K562 (cell line): ENCODE data around the gene PAGE1. TPM values are rescaled to one million over a fixed set of nuclear protein-coding genes. Genes with fewer than 3 reads are reported as not detected.

Source experiments
- ATAC-seq: fragments of 200-7000 bp; cut with Tn5 transposase; 3 replicates; pipeline ENCODE4 v1.9.1; 2020; ENCODE audit warnings: moderate library complexity
- BruUV-seq: library from RNA; stranded (reverse); fragments of 400-500 nt; replicated peaks from 2 replicates; lab custom pipeline; 2021; lab: Mats Ljungman, UMichigan
- CTCF ChIA-PET: fragments of 300-600 bp; formaldehyde crosslinking; extraction: SDS; loops from one replicate; lab custom pipeline; 2021; ENCODE audit warnings: low intra/inter-chr PET ratio; lab: Yijun Ruan, JAX
- POLR2A ChIA-PET: fragments of 300-600, 350-650 bp; sonication (Branson Sonifier 250); formaldehyde crosslinking; extraction: SDS; loops from one replicate; lab custom pipeline; 2021; ENCODE audit warnings: antibody characterized with exemption, inconsistent platforms; lab: Yijun Ruan, JAX
- DNase-seq, 4 experiments: peaks; one replicate each; pipeline versions ENCODE4 v3.0.0 to v3.0.0-alpha.2; 2011 to 2018; ENCODE audit warnings: low spot score in 3 of 4, mixed read lengths in 3 of 4; ENCODE audit errors: extremely low read depth in 1 of 4
- FAIRE-seq: peaks from 2 replicates; lab custom pipeline; 2011; peaks lifted over from hg19 to GRCh38; lab: Jason Lieb, UNC
- H2AFZ ChIP-seq: 2 replicates; pipeline ENCODE4 v1.6.0; 2011; ENCODE audit warnings: low read depth, low read length, control low read depth, inconsistent platforms
- H3K27ac ChIP-seq: fragments of 200-600 bp; 3 replicates; pipeline ENCODE4 v1.8.0; 2011; ENCODE audit warnings: low read depth, mild to moderate bottlenecking, control low read depth, inconsistent platforms, low read length, moderate library complexity, mixed read lengths; ENCODE audit errors: extremely low read depth
- H3K27me3 ChIP-seq, 2 experiments: fragments of 300-600 bp in 1 of 2; 2 replicates in 1 of 2; 3 replicates in 1 of 2; pipeline versions ENCODE4 v1.6.0 to v1.8.0; 2011; ENCODE audit warnings: inconsistent platforms in 2 of 2, low read length in 2 of 2, mild to moderate bottlenecking in 1 of 2, mixed read lengths in 1 of 2, moderate library complexity in 1 of 2; ENCODE audit not compliant: control insufficient read depth in 2 of 2, insufficient read depth in 2 of 2
- H3K36me3 ChIP-seq: fragments of 300-600 bp; 3 replicates; pipeline ENCODE4 v1.8.0; 2011; ENCODE audit warnings: mild to moderate bottlenecking, low read length, inconsistent platforms; ENCODE audit not compliant: control insufficient read depth, insufficient read depth
- H3K4me1 ChIP-seq, 2 experiments: fragments of 200-600 bp in 1 of 2; replicated peaks in 1 of 2; 2 replicates in 1 of 2; 3 replicates in 1 of 2; pipeline versions ENCODE4 v1.5.1 to v1.8.0; 2011; ENCODE audit warnings: inconsistent platforms in 2 of 2, low read length in 2 of 2, mild to moderate bottlenecking in 1 of 2, mixed read lengths in 1 of 2, moderate library complexity in 1 of 2; ENCODE audit not compliant: control insufficient read depth in 2 of 2, insufficient read depth in 2 of 2
- H3K4me2 ChIP-seq: 2 replicates; pipeline ENCODE4 v1.6.1; 2011; ENCODE audit warnings: low read length, control low read depth, inconsistent platforms, mixed read lengths; ENCODE audit not compliant: insufficient read depth
- H3K4me3 ChIP-seq: fragments of 200-600 bp; sonication (generic), shearing (Covaris generic); 2 replicates; pipeline ENCODE4 v1.5.1; 2016; ENCODE audit warnings: control low read depth, inconsistent platforms
- H3K79me2 ChIP-seq: fragments of 200-600 bp; 3 replicates; pipeline ENCODE4 v1.8.0; 2011; ENCODE audit warnings: low read length, inconsistent platforms; ENCODE audit not compliant: control insufficient read depth, insufficient read depth
- H3K9ac ChIP-seq, 2 experiments: 2 replicates each; pipeline versions ENCODE4 v1.6.0 to v1.6.1; 2011; ENCODE audit warnings: low read depth in 2 of 2, low read length in 2 of 2, control low read depth in 1 of 2, inconsistent platforms in 1 of 2, mild to moderate bottlenecking in 1 of 2, mixed read lengths in 1 of 2; ENCODE audit not compliant: insufficient read depth in 1 of 2
- H3K9me1 ChIP-seq: one replicate; pipeline ENCODE4 v1.6.0; 2011; ENCODE audit warnings: inconsistent platforms, mild to moderate bottlenecking, low read length, moderate library complexity; ENCODE audit not compliant: control insufficient read depth, insufficient read depth
- H3K9me3 ChIP-seq: replicated peaks from 2 replicates; pipeline ENCODE4 v1.5.1; 2011; ENCODE audit warnings: low read depth, low read length, inconsistent platforms; ENCODE audit not compliant: control insufficient read depth, insufficient read depth
- H4K20me1 ChIP-seq: replicated peaks from 2 replicates; pipeline ENCODE4 v1.6.1; 2011; ENCODE audit warnings: low read length, inconsistent platforms, mixed read lengths; ENCODE audit not compliant: control insufficient read depth, insufficient read depth
- ETV6 ChIP-seq, 3 experiments: fragments of 150-350 bp in 1 of 3; sonication (generic) in 1 of 3; formaldehyde crosslinking in 1 of 3; IDR thresholded peaks; 2 replicates each; pipeline versions ENCODE4 v1.6.1 to v1.8.0; 2014 to 2022; ENCODE audit warnings: borderline replicate concordance in 2 of 3, low read depth in 2 of 3, antibody characterized with exemption in 1 of 3, low read length in 1 of 3, mild to moderate bottlenecking in 1 of 3, missing genetic modification reagents in 1 of 3
- L3MBTL2 ChIP-seq: fragments of 450-650 bp; IDR thresholded peaks from 2 replicates; pipeline ENCODE4 v1.6.1; 2016; ENCODE audit warnings: mild to moderate bottlenecking, moderate library complexity
- PHB ChIP-seq: fragments of 250-450 bp; sonication (Bioruptor Pico); IDR thresholded peaks from 2 replicates; pipeline ENCODE4 v1.5.0; 2021
- POLR2H ChIP-seq: IDR thresholded peaks from 2 replicates; pipeline ENCODE4 v1.6.1; 2016; ENCODE audit warnings: missing genetic modification characterization, low read depth, mild to moderate bottlenecking, control low read depth, missing compliant biosample characterization, moderate library complexity
- POLR3G ChIP-seq: IDR thresholded peaks from 2 replicates; pipeline ENCODE4 v1.6.1; 2011; ENCODE audit not compliant: insufficient read length, insufficient replicate concordance; ENCODE audit errors: extremely low read depth
- PRMT5 ChIP-seq: sonication (generic); formaldehyde crosslinking; IDR thresholded peaks from 2 replicates; pipeline ENCODE4 v1.5.0; 2020; ENCODE audit warnings: missing genetic modification reagents
- RB1 ChIP-seq: fragments of 450-650 bp; IDR thresholded peaks from 2 replicates; pipeline ENCODE4 v1.6.1; 2017; ENCODE audit warnings: low read depth, mild to moderate bottlenecking
- SAP30 ChIP-seq: fragments of 200-600 bp; sonication (generic); IDR thresholded peaks from 2 replicates; pipeline ENCODE4 v1.6.1; 2012; ENCODE audit warnings: borderline replicate concordance, low read depth, mild to moderate bottlenecking, moderate library complexity, low read length, control low read depth, inconsistent platforms; ENCODE audit not compliant: insufficient read depth, poor library complexity, severe bottlenecking
- SNAPC5 ChIP-seq: fragments of 250-450 bp; sonication (Bioruptor Pico); IDR thresholded peaks from 2 replicates; pipeline ENCODE4 v1.8.0; 2021; ENCODE audit warnings: moderate library complexity, mild to moderate bottlenecking, inconsistent platforms
- TAF15 ChIP-seq: fragments of 200-400 bp; formaldehyde crosslinking; IDR thresholded peaks from 2 replicates; pipeline ENCODE4 v1.6.1; 2017; ENCODE audit warnings: mild to moderate bottlenecking, low read depth, low read length, moderate library complexity
- TAL1 ChIP-seq: fragments of 450-650 bp; IDR thresholded peaks from 2 replicates; pipeline ENCODE4 v1.6.1; 2016; ENCODE audit warnings: mild to moderate bottlenecking
- ZNF143 ChIP-seq: sonication (generic); formaldehyde crosslinking; IDR thresholded peaks from 2 replicates; pipeline ENCODE4 v1.9.0; 2022; ENCODE audit warnings: mild to moderate bottlenecking, missing genetic modification reagents
- ZNF408 ChIP-seq: fragments of 250-450 bp; sonication (Bioruptor Pico); IDR thresholded peaks from 2 replicates; pipeline ENCODE4 v1.4.0; 2020; ENCODE audit warnings: low read depth, mild to moderate bottlenecking, moderate library complexity
- ZNF431 ChIP-seq: sonication (generic); formaldehyde crosslinking; IDR thresholded peaks from 2 replicates; pipeline ENCODE4 v1.8.0; 2022; ENCODE audit warnings: mild to moderate bottlenecking, missing genetic modification reagents
- ZNF57 ChIP-seq: fragments of 450-650 bp; formaldehyde crosslinking; IDR thresholded peaks from 2 replicates; pipeline ENCODE4 v1.4.0; 2020; ENCODE audit warnings: mild to moderate bottlenecking, moderate library complexity
- ZNF76 ChIP-seq: fragments of 250-450 bp; sonication (Bioruptor Pico); IDR thresholded peaks from 2 replicates; pipeline ENCODE4 v1.4.0; 2020; ENCODE audit warnings: mild to moderate bottlenecking, moderate library complexity, borderline replicate concordance
- WGBS: fragments of 100-300 bp; shearing (Covaris generic); methylation state at CpG from one replicate; pipeline ENCODE4 v1.1.6; 2016; ENCODE audit warnings: low coverage, mixed read lengths; ENCODE audit not compliant: insufficient coverage; ENCODE audit errors: missing lambda C conversion rate; 5-methylcytosine and 5-hydroxymethylcytosine counted together
- in situ Hi-C: fragments of 300-500 bp; cut with MboI; formaldehyde crosslinking; loops from 4 replicates; pipeline ENCODE4 v1.15.0; 2018; ENCODE audit warnings: inconsistent platforms, mixed read lengths
- intact Hi-C: fragments of 100-400 bp; cut with micrococcal nuclease; formaldehyde crosslinking; loops from 2 replicates; pipeline ENCODE4 v1.14.2; 2022
- polyA plus RNA-seq, 8 experiments: library from polyadenylated mRNA; depleted of rRNA in 4 of 8; stranded (reverse) in 5 of 8; unstranded in 3 of 8; fragments of >200 nt; fragmentation: Nextera tagmentation in 2 of 8; fragmentation: Illumina TruSeq in 1 of 8; extraction: Ambion mirVana in 2 of 8; extraction: Trizol in 1 of 8; gene quantifications; 2 replicates each; pipeline versions ENCODE4 v1.2.1 to v1.2.3, GENCODE V29; 2011 to 2014; ENCODE audit warnings: inconsistent platforms in 1 of 8, missing spikeins in 1 of 8
- total RNA-seq, 7 experiments: library from RNA; depleted of rRNA in 6 of 7; stranded (reverse); fragments of >200 nt in 6 of 7; fragmentation: Illumina TruSeq in 2 of 7; extraction: Trizol in 2 of 7; gene quantifications; 2 replicates each; pipeline versions ENCODE4 v1.2.1 to v1.2.3, GENCODE V29; 2011 to 2021; ENCODE audit warnings: low replicate concordance in 1 of 7
- TF ChIP-seq, protein P1 (sequence below): fragments of 250-450 bp; sonication (Bioruptor Pico); IDR thresholded peaks from 2 replicates; pipeline ENCODE4 v1.9.0; 2021; ENCODE audit warnings: mild to moderate bottlenecking, inconsistent platforms
- TF ChIP-seq, protein P2 (sequence below): sonication (generic); formaldehyde crosslinking; IDR thresholded peaks from 2 replicates; pipeline ENCODE4 v1.8.0; 2022; ENCODE audit warnings: missing genetic modification reagents, mild to moderate bottlenecking, borderline replicate concordance

Gene PAGE1
- total and polyA plus RNA-seq, 9 of the 15 experiments (the other 6 are each of a cell fraction or from before 2014, with no cell fraction given) = 43.5 to 520 (median 123) TPM

DNA sequence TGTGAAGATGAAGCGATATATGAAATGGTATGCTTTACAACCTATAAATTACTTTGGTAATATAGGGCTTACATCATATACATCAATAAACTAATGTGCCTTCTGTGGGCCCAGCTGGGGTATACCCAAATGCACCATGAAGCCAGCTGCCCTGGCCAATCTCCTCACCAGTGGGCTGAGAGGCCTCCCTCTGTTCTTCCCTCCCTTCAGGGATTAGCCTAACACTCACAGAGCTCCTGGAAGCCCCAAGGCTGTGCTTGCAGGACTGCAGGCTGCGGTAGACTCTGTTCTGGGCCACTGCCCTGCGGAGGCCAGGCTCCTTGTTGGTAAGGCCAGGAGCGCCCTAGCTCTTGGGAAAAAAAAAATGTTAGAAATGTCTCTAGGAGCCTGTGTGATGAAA is 33.9 kb downstream of the PAGE1 start (continued):
- TF ChIP-seq, protein P1, sequence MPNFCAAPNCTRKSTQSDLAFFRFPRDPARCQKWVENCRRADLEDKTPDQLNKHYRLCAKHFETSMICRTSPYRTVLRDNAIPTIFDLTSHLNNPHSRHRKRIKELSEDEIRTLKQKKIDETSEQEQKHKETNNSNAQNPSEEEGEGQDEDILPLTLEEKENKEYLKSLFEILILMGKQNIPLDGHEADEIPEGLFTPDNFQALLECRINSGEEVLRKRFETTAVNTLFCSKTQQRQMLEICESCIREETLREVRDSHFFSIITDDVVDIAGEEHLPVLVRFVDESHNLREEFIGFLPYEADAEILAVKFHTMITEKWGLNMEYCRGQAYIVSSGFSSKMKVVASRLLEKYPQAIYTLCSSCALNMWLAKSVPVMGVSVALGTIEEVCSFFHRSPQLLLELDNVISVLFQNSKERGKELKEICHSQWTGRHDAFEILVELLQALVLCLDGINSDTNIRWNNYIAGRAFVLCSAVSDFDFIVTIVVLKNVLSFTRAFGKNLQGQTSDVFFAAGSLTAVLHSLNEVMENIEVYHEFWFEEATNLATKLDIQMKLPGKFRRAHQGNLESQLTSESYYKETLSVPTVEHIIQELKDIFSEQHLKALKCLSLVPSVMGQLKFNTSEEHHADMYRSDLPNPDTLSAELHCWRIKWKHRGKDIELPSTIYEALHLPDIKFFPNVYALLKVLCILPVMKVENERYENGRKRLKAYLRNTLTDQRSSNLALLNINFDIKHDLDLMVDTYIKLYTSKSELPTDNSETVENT = no peak
- TF ChIP-seq PHB (no peak), ZNF143 (CRISPR knock-in tag) (no peak)

DNA sequence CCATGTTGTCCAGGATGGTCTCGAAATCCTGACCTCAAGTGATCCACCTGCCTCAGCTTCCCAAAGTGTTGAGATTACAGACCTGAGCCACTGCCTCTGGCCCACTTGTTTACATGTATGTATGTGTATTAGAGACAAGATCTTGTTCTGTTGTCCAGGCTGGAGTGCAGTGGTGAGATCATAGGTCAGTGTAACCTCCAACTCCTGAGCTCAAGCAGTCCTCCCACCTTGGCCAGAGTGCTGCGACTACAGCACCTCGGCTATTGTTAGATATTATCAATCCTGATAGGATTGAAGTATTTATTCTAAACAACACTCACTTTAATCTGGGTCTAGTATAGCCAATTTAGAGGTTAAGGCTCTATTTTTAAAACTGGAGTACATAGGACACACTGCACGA is 36.0 kb downstream of the PAGE1 start:
- CTCF ChIA-PET = no interaction called here
- no TSS peak for BruUV-seq
- POLR2A ChIA-PET = no interaction called here
- peaks cover 0 to 2% of the 10 kb centered on the region in 2 experiments; a peak in 3 of 5 replicates for H3K27me3 ChIP-seq
- no peak overlapping the region for H2AFZ ChIP-seq
- FAIRE-seq (no peak), DNase-seq (no peak), ATAC-seq (no peak)
- no peaks in the 10 kb centered on the region for H3K9me3 ChIP-seq
- H3K36me3 ChIP-seq = no peaks in the 10 kb centered on the region
- H3K79me2 ChIP-seq = no peaks in the 10 kb centered on the region
- H3K9ac ChIP-seq = no peak overlapping the region
- no peak overlapping the region for H3K27ac ChIP-seq
- 3% methylated on average over 3 of the region's 4 CpGs for WGBS
- intact Hi-C loops = no loop called here
- H4K20me1 ChIP-seq = no peaks in the 10 kb centered on the region
- no peak overlapping the region for H3K4me2 ChIP-seq
- no peaks in the 10 kb centered on the region for H3K9me1 ChIP-seq
- no peaks in the 10 kb centered on the region for H3K4me1 ChIP-seq
- no peak overlapping the region for H3K4me3 ChIP-seq
- in situ Hi-C loops = no loop called here
- TF ChIP-seq ETV6 (IDR thresholded peaks at IDR 0.05; ENCODE audit: borderline replicate concordance in 1 of 2, low read depth in 2 of 2, low read length in 1 of 2) = no peak
- no peak for TF ChIP-seq ETV6 (CRISPR knock-in tag; IDR thresholded peaks at IDR 0.05; ENCODE audit: borderline replicate concordance)
- TF ChIP-seq SNAPC5 (CRISPR knock-in tag) = no peak
- no peak for TF ChIP-seq RB1
- TF ChIP-seq PRMT5 = no peak
- TF ChIP-seq POLR3G = no peak
- no peak for TF ChIP-seq POLR2H (tag)
- no peak for TF ChIP-seq ZNF76 (CRISPR knock-in tag)
- no peak for TF ChIP-seq ZNF408 (CRISPR knock-in tag)
- no peak for TF ChIP-seq TAF15
- TF ChIP-seq TAL1 = no peak
- TF ChIP-seq ZNF57 = no peak
- TF ChIP-seq SAP30 = no peak
- TF ChIP-seq, protein P2, sequence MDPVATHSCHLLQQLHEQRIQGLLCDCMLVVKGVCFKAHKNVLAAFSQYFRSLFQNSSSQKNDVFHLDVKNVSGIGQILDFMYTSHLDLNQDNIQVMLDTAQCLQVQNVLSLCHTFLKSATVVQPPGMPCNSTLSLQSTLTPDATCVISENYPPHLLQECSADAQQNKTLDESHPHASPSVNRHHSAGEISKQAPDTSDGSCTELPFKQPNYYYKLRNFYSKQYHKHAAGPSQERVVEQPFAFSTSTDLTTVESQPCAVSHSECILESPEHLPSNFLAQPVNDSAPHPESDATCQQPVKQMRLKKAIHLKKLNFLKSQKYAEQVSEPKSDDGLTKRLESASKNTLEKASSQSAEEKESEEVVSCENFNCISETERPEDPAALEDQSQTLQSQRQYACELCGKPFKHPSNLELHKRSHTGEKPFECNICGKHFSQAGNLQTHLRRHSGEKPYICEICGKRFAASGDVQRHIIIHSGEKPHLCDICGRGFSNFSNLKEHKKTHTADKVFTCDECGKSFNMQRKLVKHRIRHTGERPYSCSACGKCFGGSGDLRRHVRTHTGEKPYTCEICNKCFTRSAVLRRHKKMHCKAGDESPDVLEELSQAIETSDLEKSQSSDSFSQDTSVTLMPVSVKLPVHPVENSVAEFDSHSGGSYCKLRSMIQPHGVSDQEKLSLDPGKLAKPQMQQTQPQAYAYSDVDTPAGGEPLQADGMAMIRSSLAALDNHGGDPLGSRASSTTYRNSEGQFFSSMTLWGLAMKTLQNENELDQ (CRISPR knock-in tag) = no peak
- no peak for TF ChIP-seq L3MBTL2
- no peak for TF ChIP-seq ZNF431 (CRISPR knock-in tag)
